Adrenal gland (tissue), 12 donors: ENCODE results near the gene PLXNA4. TPM values are rescaled to one million over a fixed set of nuclear protein-coding genes. Genes with fewer than 3 reads are reported as not detected.

Experiments
- DNase-seq, 7 donors: peaks; one replicate each; pipeline ENCODE4 v3.0.0-alpha.2; 2019 to 2020
- H3K27ac ChIP-seq, 5 donors: fragments of 200-600 bp; sonication (generic) in 4 of 5; 1 replicate in 3 of 5; 2 replicates in 2 of 5; pipeline versions ENCODE4 v1.5.1 to v1.8.0; 2016 to 2020; ENCODE audit warnings: mild to moderate bottlenecking in 1 of 5
- H3K27me3 ChIP-seq: fragments of 200-600 bp; 2 replicates; pipeline ENCODE4 v1.8.0; 2021
- H3K36me3 ChIP-seq, 2 donors: fragments of 200-600 bp; replicated peaks in 1 of 2; 1 replicate in 1 of 2; 2 replicates in 1 of 2; pipeline versions ENCODE4 v1.5.1 to v1.8.0; 2018 to 2022
- H3K4me1 ChIP-seq, 2 donors: fragments of 200-600 bp; replicated peaks in 1 of 2; 1 replicate in 1 of 2; 2 replicates in 1 of 2; pipeline versions ENCODE4 v1.5.1 to v1.8.0; 2018 to 2021
- H3K4me3 ChIP-seq, 4 donors: fragments of 200-600 bp; sonication (generic) in 3 of 4; one replicate each; pipeline ENCODE4 v1.5.1; 2016 to 2018
- H3K9me3 ChIP-seq, 3 donors: fragments of 200-600 bp; sonication (generic) in 1 of 3; replicated peaks in 1 of 3; 1 replicate in 2 of 3; 2 replicates in 1 of 3; pipeline versions ENCODE4 v1.5.1 to v1.8.0; 2016 to 2021
- CTCF ChIP-seq, 6 experiments: fragments of 450-650 bp in 4 of 6; fragments of 200-600 bp in 2 of 6; sonication (generic) in 1 of 6; IDR thresholded peaks; 1 replicate in 5 of 6; 2 replicates in 1 of 6; pipeline versions ENCODE4 v1.5.1 to v1.8.0; 2016 to 2021; ENCODE audit warnings: antibody characterized with exemption in 6 of 6, mild to moderate bottlenecking in 2 of 6, moderate library complexity in 1 of 6
- POLR2A ChIP-seq, 2 donors: fragments of 450-650 bp; IDR thresholded peaks; one replicate each; pipeline ENCODE4 v1.6.1; 2017; ENCODE audit warnings: antibody characterized with exemption in 2 of 2, mild to moderate bottlenecking in 2 of 2, moderate library complexity in 1 of 2
- WGBS, 4 donors: extraction: QIAGEN DNeasy Blood & Tissue Kit in 2 of 4; methylation state at CpG; one replicate each; pipeline versions ENCODE4 v1.1.5 to v1.1.7; 2013 to 2017; 5-methylcytosine and 5-hydroxymethylcytosine counted together
- intact Hi-C, 2 donors: fragments of 100-400 bp; cut with DNase I; formaldehyde crosslinking; loops; one replicate each; pipeline versions ENCODE4 v1.14.1 to v1.15.0; 2022 to 2023
- polyA plus RNA-seq, 3 donors: library from polyadenylated mRNA; stranded (reverse); fragments of 200-250 nt in 2 of 3; fragments of 350-450 nt in 1 of 3; fragmentation: Illumina TruSeq in 1 of 3; extraction: RNeasy Lipid Tissue Mini Kit (QIAGEN cat#74804) in 1 of 3; gene quantifications; one replicate each; pipeline ENCODE4 v1.2.3, GENCODE V29; 2013 to 2014
- total RNA-seq, 9 donors: library from RNA; depleted of rRNA in 4 of 9; stranded (reverse); fragments of >200 nt in 4 of 9; fragments of 120-200 nt in 1 of 9; fragmentation: NEBNext Ultra II Directional in 1 of 9; extraction: Animal tissue kit (Norgen Biotek cat#: 25700) in 1 of 9; gene quantifications; one replicate each; pipeline versions ENCODE4 v1.1.0 to v1.2.4, GENCODE V29; 2013 to 2023
- donor health status: healthy with polysubstance abuse.
- donor health status: Bipolar disorder and iron deficiency.
- donor health status: DM: yes; HTN: yes; CAD: no.
- donor health status: DM: no; HTN: no; CAD: no.
- donor health status: DM: no; HTN: no; CAD: no.
- donor health status: DM: yes; HTN: yes; CAD: no.

The PLXNA4 gene
- total and polyA plus RNA-seq, 12 donors, result 0.99 to 10.7 (median 3.6) TPM

GRCh38 chr7:132080967-132081668, 495.2 kb downstream of the PLXNA4 start:
- peaks cover 3% of the 10 kb centered on the region for H3K27me3 ChIP-seq
- H3K4me3 ChIP-seq, result no peak overlapping the region
- H3K9me3 ChIP-seq, result no peaks in the 10 kb centered on the region
- no peak overlapping the region for H3K27ac ChIP-seq
- TF ChIP-seq POLR2A (IDR thresholded peaks at IDR 0.05) (no peak), CTCF (IDR thresholded peaks at IDR 0.05) (no peak)
- peak in 1 of 7 donors; percentile 45 for DNase-seq
- WGBS, 4 donors, result 72 to 83% (median 76%) methylated on average over 6 of the region's 6 CpGs
- no peaks in the 10 kb centered on the region for H3K4me1 ChIP-seq
- H3K36me3 ChIP-seq, result no peaks in the 10 kb centered on the region
- intact Hi-C loops, result no loop called here

- peak in 1 of 7 donors; percentile 29 for DNase-seq
- no peaks in the 10 kb centered on the region for H3K4me1 ChIP-seq
Observed at GRCh38 chr7:132080467-132080866, 495.8 kb downstream of the PLXNA4 start.

GRCh38 chr7:132078891-132079735, 497.2 kb downstream of the PLXNA4 start:
- no peak for TF ChIP-seq CTCF (IDR thresholded peaks at IDR 0.05)
- no peak for TF ChIP-seq POLR2A (IDR thresholded peaks at IDR 0.05)
- Histone ChIP-seq H3K36me3 (no peaks in the 10 kb centered on the region), H3K27ac (no peak overlapping the region), H3K4me1 (no peaks in the 10 kb centered on the region), H3K27me3 (peaks cover 3% of the 10 kb centered on the region), H3K9me3 (no peaks in the 10 kb centered on the region), H3K4me3 (no peak overlapping the region)
- intact Hi-C loops, result no loop called here
- 69 to 81% (median 75%) methylated on average over 8 of the region's 8 CpGs for WGBS, 4 donors
- DNase-seq, result no peak

More at GRCh38 chr7:132080467-132080866, 495.8 kb downstream of the PLXNA4 start:
- no peaks in the 10 kb centered on the region for H3K9me3 ChIP-seq
- no peaks in the 10 kb centered on the region for H3K36me3 ChIP-seq
- H3K27ac ChIP-seq, result no peak overlapping the region
- 38 to 67% (median 49%) methylated on average over 1 of the region's 1 CpG for WGBS, 4 donors
- intact Hi-C loops, result no loop called here
- TF ChIP-seq CTCF (IDR thresholded peaks at IDR 0.05) (no peak), POLR2A (IDR thresholded peaks at IDR 0.05) (no peak)
- peaks cover 3% of the 10 kb centered on the region for H3K27me3 ChIP-seq
- no peak overlapping the region for H3K4me3 ChIP-seq

DNA sequence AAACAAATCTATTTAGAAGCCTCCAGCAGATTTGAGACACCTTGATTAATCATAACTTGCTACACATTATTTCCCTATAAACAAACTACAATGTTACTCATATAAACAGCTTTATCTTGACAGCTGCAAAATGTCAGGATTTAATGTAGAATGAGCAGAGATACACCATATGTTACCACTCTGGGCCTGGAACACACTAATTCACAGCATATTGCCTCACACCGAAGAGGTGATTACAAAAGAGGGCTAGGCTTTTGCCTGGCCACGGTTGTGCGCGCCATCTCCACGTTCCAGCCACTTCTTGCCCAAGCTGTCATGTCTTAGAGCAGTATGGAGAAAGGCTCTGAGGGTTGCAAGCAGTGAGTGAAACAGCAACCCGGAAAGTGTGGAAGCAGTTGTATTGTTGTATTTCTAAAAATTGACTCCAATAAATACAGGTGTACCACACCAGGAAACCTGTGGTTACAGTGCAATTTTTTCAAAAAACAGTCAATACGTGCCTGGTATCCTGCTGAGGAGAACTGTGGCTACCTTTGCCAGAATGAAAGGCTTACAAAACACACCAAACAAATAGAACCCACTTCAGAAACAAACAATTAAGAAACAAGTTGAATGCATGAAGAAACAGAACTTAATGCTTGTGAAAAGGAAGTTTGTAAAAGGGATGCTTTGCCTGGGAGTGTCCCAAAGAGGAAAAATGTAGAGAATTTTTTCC, 498.1 kb downstream of the PLXNA4 start:
- Histone ChIP-seq H3K27me3 (peaks cover 3% of the 10 kb centered on the region), H3K36me3 (no peaks in the 10 kb centered on the region), H3K9me3 (no peaks in the 10 kb centered on the region), H3K27ac (no peak overlapping the region), H3K4me3 (no peak overlapping the region), H3K4me1 (no peaks in the 10 kb centered on the region)
- WGBS, 4 donors, result 72 to 87% (median 80%) methylated on average over 7 of the region's 7 CpGs
- DNase-seq, result peak in 1 of 7 donors; percentile 49
- TF ChIP-seq POLR2A (IDR thresholded peaks at IDR 0.05) (no peak), CTCF (IDR thresholded peaks at IDR 0.05) (no peak)
- intact Hi-C loops, result no loop called here
